GM23338 (cell line): ENCODE measurements around the gene R3HDM4.

ENCODE experiments used
- CREB1 ChIP-seq: fragments of 250-450 bp; sonication (Bioruptor Pico); IDR thresholded peaks from 2 replicates; pipeline ENCODE4 v1.5.0; 2020; ENCODE audit warnings: low read depth, mild to moderate bottlenecking, moderate library complexity
- CTCF ChIP-seq, 2 experiments: fragments of 200-600 bp in 1 of 2; sonication (generic) in 1 of 2; conservative IDR thresholded peaks; 2 replicates each; pipeline versions ENCODE4 v1.5.1 to v1.6.1; 2016 to 2017; ENCODE audit warnings: antibody characterized with exemption in 2 of 2, low read depth in 2 of 2, mild to moderate bottlenecking in 2 of 2, moderate library complexity in 1 of 2
- ETS1 ChIP-seq: IDR thresholded peaks from 2 replicates; pipeline ENCODE4 v1.6.1; 2016; ENCODE audit warnings: antibody characterized with exemption
- EZH2 ChIP-seq: fragments of 200-600 bp; sonication (generic); IDR thresholded peaks from one replicate; pipeline ENCODE4 v1.8.0; 2017; ENCODE audit warnings: antibody characterized with exemption, mild to moderate bottlenecking, low read depth; ENCODE audit not compliant: unreplicated experiment
- EZH2phosphoT487 ChIP-seq: fragments of 200-600 bp; sonication (generic); IDR thresholded peaks from one replicate; pipeline ENCODE4 v1.8.1; 2018; ENCODE audit warnings: antibody characterized with exemption; ENCODE audit not compliant: unreplicated experiment
- JUNB ChIP-seq: IDR thresholded peaks from one replicate; pipeline ENCODE4 v1.6.1; 2016; ENCODE audit warnings: antibody characterized with exemption; ENCODE audit not compliant: unreplicated experiment
- POLR2AphosphoS5 ChIP-seq: IDR thresholded peaks from 2 replicates; pipeline ENCODE4 v1.6.1; 2016; ENCODE audit warnings: antibody characterized with exemption, low read depth
- REST ChIP-seq: IDR thresholded peaks from one replicate; pipeline ENCODE4 v1.6.1; 2018; ENCODE audit warnings: antibody characterized with exemption; ENCODE audit not compliant: unreplicated experiment
- ZNF114 ChIP-seq: fragments of 250-450 bp; sonication (Bioruptor Pico); IDR thresholded peaks from 2 replicates; pipeline ENCODE4 v1.5.0; 2020; ENCODE audit warnings: mild to moderate bottlenecking, moderate library complexity

- TF ChIP-seq CTCF (conservative IDR thresholded peaks at IDR 0.05; ENCODE audit: low read depth in 2 of 2) (no peak), EZH2 (no peak), JUNB (no peak), POLR2AphosphoS5 (no peak), REST (no peak), ZNF114 (CRISPR knock-in tag) (no peak), EZH2phosphoT487 (no peak), CREB1 (no peak), ETS1 (no peak)
These were observed 27.3 kb downstream of the R3HDM4 start for GRCh38 chr19:885536-886224.
